Mucosa of descending colon (tissue), 3 donors: ENCODE measurements around the gene CEPT1. TPM values are rescaled to one million over a fixed set of nuclear protein-coding genes. Genes with fewer than 3 reads are reported as not detected.
A peak's percentile ranks its signal among the peaks of the same experiment; 100 is the strongest.

Experiments
- ATAC-seq: fragments of 200-7000 bp; cut with Tn5 transposase; one replicate; pipeline ENCODE4 v1.9.1; 2020; ENCODE audit warnings: mild to moderate bottlenecking, moderate library complexity
- DNase-seq, 3 donors: peaks; one replicate each; pipeline ENCODE4 v3.0.0-alpha.2; 2020
- H3K36me3 ChIP-seq: fragments of 200-600 bp; one replicate; pipeline ENCODE4 v1.8.0; 2021; ENCODE audit warnings: low read depth, mild to moderate bottlenecking
- H3K4me1 ChIP-seq: fragments of 200-600 bp; one replicate; pipeline ENCODE4 v1.8.0; 2021; ENCODE audit warnings: low read depth, mild to moderate bottlenecking
- H3K4me3 ChIP-seq: fragments of 200-600 bp; one replicate; pipeline ENCODE4 v1.8.0; 2021; ENCODE audit warnings: mild to moderate bottlenecking
- H3K9me3 ChIP-seq: fragments of 200-600 bp; one replicate; pipeline ENCODE4 v1.8.0; 2021; ENCODE audit warnings: mild to moderate bottlenecking
- intact Hi-C, 2 donors: fragments of 100-400 bp; cut with DNase I in 1 of 2; cut with micrococcal nuclease in 1 of 2; formaldehyde crosslinking; loops; one replicate each; pipeline versions ENCODE4 v1.11.0 to v1.11.1; 2022; cut with DNase I, micrococcal nuclease
- total RNA-seq, 3 donors: library from RNA; stranded (reverse); fragmentation: NEBNext Ultra II Directional in 2 of 3; extraction: Animal tissue kit (Norgen Biotek cat#: 25700) in 2 of 3; gene quantifications; one replicate each; pipeline versions ENCODE4 v1.2.1 to v1.2.4, GENCODE V29; 2021 to 2023
- TF ChIP-seq, protein P1 (sequence below): fragments of 200-600 bp; IDR thresholded peaks from one replicate; pipeline ENCODE4 v1.8.0; 2022; ENCODE audit warnings: antibody characterized with exemption, mild to moderate bottlenecking
- donor health status: DM: no; HTN: no; CAD: no; lungs with moderate emphysema.
- donor health status: DM: no; HTN: no; CAD: no.
- donor health status: DM: no; HTN: yes; CAD: no.

CEPT1 gene
- total RNA-seq, 3 donors from 2014 or later = 29.4 to 35.9 (median 31.0) TPM

DNA sequence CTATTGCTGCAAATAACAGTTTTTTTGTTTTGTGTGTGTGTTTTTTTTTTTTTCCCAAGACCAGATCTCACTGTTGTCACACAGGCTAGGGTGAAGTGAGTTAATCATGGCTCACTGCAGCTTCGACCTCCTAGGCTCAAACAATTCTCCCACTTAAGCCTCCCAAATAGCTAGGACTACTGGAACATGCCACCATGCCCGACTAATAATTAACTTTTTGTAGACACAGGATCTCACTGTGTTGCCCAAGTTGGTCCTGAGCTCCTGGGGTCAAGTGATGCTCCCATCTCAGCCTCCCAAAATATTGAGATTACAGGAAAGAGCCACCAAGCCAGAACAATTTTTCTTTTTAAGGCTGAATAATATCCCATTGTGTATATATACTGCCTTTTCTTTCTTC lies 35.0 kb upstream of the CEPT1 start:
- Histone ChIP-seq H3K36me3 (no peaks in the 10 kb centered on the region), H3K4me3 (no peak overlapping the region), H3K4me1 (no peaks in the 10 kb centered on the region), H3K9me3 (peaks cover 39% of the 10 kb centered on the region)
- DNase-seq (no peak), ATAC-seq (no peak)
- intact Hi-C loops = no loop called here
- TF ChIP-seq, protein P1, sequence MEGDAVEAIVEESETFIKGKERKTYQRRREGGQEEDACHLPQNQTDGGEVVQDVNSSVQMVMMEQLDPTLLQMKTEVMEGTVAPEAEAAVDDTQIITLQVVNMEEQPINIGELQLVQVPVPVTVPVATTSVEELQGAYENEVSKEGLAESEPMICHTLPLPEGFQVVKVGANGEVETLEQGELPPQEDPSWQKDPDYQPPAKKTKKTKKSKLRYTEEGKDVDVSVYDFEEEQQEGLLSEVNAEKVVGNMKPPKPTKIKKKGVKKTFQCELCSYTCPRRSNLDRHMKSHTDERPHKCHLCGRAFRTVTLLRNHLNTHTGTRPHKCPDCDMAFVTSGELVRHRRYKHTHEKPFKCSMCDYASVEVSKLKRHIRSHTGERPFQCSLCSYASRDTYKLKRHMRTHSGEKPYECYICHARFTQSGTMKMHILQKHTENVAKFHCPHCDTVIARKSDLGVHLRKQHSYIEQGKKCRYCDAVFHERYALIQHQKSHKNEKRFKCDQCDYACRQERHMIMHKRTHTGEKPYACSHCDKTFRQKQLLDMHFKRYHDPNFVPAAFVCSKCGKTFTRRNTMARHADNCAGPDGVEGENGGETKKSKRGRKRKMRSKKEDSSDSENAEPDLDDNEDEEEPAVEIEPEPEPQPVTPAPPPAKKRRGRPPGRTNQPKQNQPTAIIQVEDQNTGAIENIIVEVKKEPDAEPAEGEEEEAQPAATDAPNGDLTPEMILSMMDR = no peak

DNA sequence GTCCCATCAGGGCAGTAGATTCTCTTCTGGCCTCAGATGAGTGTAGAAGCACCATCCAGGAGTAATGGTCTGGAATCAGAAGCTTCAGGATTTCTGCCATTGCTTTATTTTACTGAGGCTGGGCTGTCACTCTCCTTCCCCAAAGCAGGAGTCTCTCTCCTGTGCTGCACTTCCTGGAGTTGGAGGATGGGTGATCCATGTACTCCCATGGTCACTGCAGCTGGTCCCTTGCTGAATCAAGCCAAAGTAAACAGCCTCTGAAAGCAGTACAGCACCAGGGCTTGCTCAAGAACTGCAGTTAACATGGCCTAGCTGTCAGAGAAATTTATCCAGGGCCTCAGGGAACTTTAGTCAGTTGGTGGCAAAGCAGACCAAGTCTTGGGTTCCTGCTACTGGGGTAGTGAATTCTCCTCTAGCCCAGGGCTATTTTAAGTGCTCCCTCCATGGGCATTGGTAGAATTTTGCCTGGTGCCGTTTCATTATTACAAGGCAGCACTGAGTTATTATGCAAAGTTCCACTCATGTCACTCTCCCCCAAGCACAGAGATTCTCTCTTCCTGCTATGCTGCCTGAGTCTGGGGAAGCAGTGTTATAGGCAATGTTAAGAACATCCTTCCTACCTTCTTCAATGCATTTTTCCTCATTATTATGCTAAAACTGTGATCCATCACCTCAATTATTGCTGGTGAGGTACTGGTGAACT lies 29.7 kb upstream of the CEPT1 start:
- TF ChIP-seq, protein P1 = no peak
- H3K9me3 ChIP-seq = peaks cover 17% of the 10 kb centered on the region
- intact Hi-C loops = no loop called here
- DNase-seq (no peak), ATAC-seq (peak; percentile 38)
- H3K4me1 ChIP-seq = no peaks in the 10 kb centered on the region
- H3K4me3 ChIP-seq = no peak overlapping the region
- no peaks in the 10 kb centered on the region for H3K36me3 ChIP-seq

GRCh38 chr1:111116496-111116895 lies 23.5 kb upstream of the CEPT1 start:
- Histone ChIP-seq H3K4me3 (no peak overlapping the region), H3K9me3 (no peaks in the 10 kb centered on the region), H3K4me1 (no peaks in the 10 kb centered on the region), H3K36me3 (no peaks in the 10 kb centered on the region)
- intact Hi-C loops = no loop called here
- ATAC-seq (no peak), DNase-seq (no peak)
- TF ChIP-seq, protein P1 = no peak

DNA sequence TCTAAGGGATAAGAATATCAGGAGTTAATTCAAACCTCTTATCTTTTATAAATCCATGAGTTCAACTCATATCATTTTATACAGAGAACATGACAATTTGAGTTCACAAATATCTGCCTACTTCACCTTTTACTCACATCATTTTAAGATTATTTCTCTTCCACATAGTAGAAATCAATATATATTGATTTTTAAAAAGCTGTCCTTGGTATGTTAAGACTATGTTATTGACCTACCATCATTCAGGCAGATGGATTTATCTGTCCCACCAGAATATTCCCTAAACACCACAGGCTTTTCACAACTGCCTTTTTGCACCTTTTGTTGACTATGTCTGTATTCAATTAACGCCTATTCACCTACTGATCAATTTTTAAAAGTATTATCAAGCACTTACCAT lies 13.7 kb upstream of the CEPT1 start:
- Histone ChIP-seq H3K4me3 (no peak overlapping the region), H3K9me3 (no peaks in the 10 kb centered on the region), H3K36me3 (no peaks in the 10 kb centered on the region), H3K4me1 (no peaks in the 10 kb centered on the region)
- ATAC-seq (no peak), DNase-seq (no peak)
- TF ChIP-seq, protein P1 = no peak
- intact Hi-C loops = no loop called here

DNA sequence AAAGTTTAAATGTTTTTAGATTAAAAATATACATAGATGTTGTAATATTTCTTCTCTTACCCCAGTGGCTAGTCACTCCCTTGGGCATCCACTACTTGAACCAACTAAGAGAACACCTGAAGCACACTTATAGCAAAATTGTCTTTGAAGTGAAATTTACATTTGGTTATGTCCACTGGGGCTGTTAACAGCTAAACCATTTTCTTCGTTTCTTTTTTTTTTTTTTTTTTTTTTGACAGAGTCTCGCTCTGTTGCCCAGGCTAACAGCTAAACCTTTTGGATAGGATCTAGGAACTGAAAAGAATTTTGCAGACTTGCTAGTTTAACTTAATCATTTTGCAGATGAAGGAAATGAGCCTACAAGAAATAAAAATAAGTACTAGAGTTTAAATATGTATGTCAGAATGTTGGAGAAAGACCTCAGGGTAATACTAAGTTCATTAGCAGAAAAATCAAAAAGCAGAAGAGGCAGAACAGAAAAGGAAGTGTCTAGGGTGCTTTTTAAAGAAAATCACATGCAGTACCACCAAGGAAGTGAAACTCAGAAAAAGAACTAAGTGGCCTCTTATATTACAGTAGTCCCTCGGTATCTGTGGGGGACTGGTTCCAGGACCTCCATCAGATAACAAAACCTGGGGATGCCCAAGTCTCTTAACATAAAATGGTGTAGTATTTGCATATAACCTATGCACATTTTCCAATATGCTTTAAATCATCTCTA lies 11.9 kb upstream of the CEPT1 start:
- Histone ChIP-seq H3K4me1 (no peaks in the 10 kb centered on the region), H3K4me3 (no peak overlapping the region), H3K36me3 (no peaks in the 10 kb centered on the region), H3K9me3 (no peaks in the 10 kb centered on the region)
- DNase-seq (no peak), ATAC-seq (peak; percentile 63)
- TF ChIP-seq, protein P1 = no peak
- intact Hi-C loops = no loop called here
